HepG2 (cell line): Measurements from ENCODE around the gene CCNF. TPM values are rescaled to one million over a fixed set of nuclear protein-coding genes. Genes with fewer than 3 reads are reported as not detected.

Experiments used
- ATAC-seq: fragments of 200-7000 bp; cut with Tn5 transposase; 3 replicates; pipeline ENCODE4 v1.9.1; 2020; ENCODE audit warnings: mild to moderate bottlenecking, moderate library complexity
- BruUV-seq: library from RNA; stranded (reverse); fragments of 400-500 nt; replicated peaks from 2 replicates; lab custom pipeline; 2021; lab: Mats Ljungman, UMichigan
- CTCF ChIA-PET: fragments of 300-600 bp; formaldehyde crosslinking; extraction: SDS; loops from one replicate; lab custom pipeline; 2021; ENCODE audit warnings: low total read pairs, inconsistent platforms, low intra/inter-chr PET ratio; lab: Yijun Ruan, JAX
- POLR2A ChIA-PET: fragments of 350-600 bp; sonication (Branson Sonifier 250); formaldehyde crosslinking; loops from one replicate; lab custom pipeline; 2020; ENCODE audit warnings: antibody characterized with exemption, inconsistent platforms; lab: Yijun Ruan, JAX
- DNase-seq: peaks from one replicate; pipeline ENCODE4 v3.0.0-alpha.2; 2015; ENCODE audit warnings: low spot score
- FAIRE-seq: peaks from 3 replicates; lab custom pipeline; 2011; peaks lifted over from hg19 to GRCh38; lab: Jason Lieb, UNC
- H2AFZ ChIP-seq: one replicate; pipeline ENCODE4 v1.6.1; 2011; ENCODE audit warnings: low read length, inconsistent platforms
- H3K27ac ChIP-seq: fragments of 300-600 bp; 3 replicates; pipeline ENCODE4 v1.8.0; 2011; ENCODE audit warnings: mixed run types, mild to moderate bottlenecking, mixed read lengths, low read length, inconsistent platforms; ENCODE audit not compliant: insufficient read depth; ENCODE audit errors: extremely low read length
- H3K27me3 ChIP-seq, 2 experiments: fragments of 200-600 bp in 1 of 2; 2 replicates in 1 of 2; 3 replicates in 1 of 2; pipeline versions ENCODE4 v1.6.0 to v1.8.0; 2011; ENCODE audit warnings: low read length in 2 of 2, mild to moderate bottlenecking in 2 of 2, moderate library complexity in 2 of 2, inconsistent platforms in 1 of 2; ENCODE audit not compliant: insufficient read depth in 2 of 2, control insufficient read depth in 1 of 2
- H3K36me3 ChIP-seq, 2 experiments: fragments of 200-600 bp in 1 of 2; replicated peaks in 1 of 2; 2 replicates in 1 of 2; 3 replicates in 1 of 2; pipeline versions ENCODE4 v1.5.1 to v1.8.0; 2011; ENCODE audit warnings: low read length in 2 of 2, inconsistent platforms in 1 of 2; ENCODE audit not compliant: insufficient read depth in 2 of 2, control insufficient read depth in 1 of 2
- H3K4me1 ChIP-seq: 2 replicates; pipeline ENCODE4 v1.5.1; 2012; ENCODE audit warnings: low read length, inconsistent platforms; ENCODE audit not compliant: insufficient read depth
- H3K4me2 ChIP-seq: 2 replicates; pipeline ENCODE4 v1.6.0; 2011; ENCODE audit warnings: low read depth, low read length, inconsistent platforms
- H3K4me3 ChIP-seq, 3 experiments: fragments of 200-600 bp in 1 of 3; sonication (generic), shearing (Covaris generic) in 1 of 3; replicated peaks in 1 of 3; 2 replicates each; pipeline ENCODE4 v1.5.1; 2011 to 2016; ENCODE audit warnings: low read length in 3 of 3, inconsistent platforms in 2 of 3, low read depth in 2 of 3, mild to moderate bottlenecking in 2 of 3, control low read depth in 1 of 3, mixed read lengths in 1 of 3; ENCODE audit not compliant: insufficient read depth in 1 of 3
- H3K79me2 ChIP-seq: one replicate; pipeline ENCODE4 v1.6.1; 2011; ENCODE audit warnings: low read length, inconsistent platforms; ENCODE audit not compliant: insufficient read depth
- H3K9ac ChIP-seq: 2 replicates; pipeline ENCODE4 v1.6.0; 2011; ENCODE audit warnings: mild to moderate bottlenecking, low read depth, low read length, inconsistent platforms; ENCODE audit not compliant: insufficient read depth
- H3K9me3 ChIP-seq: 2 replicates; pipeline ENCODE4 v1.5.1; 2012; ENCODE audit warnings: mild to moderate bottlenecking, low read length
- H4K20me1 ChIP-seq: 2 replicates; pipeline ENCODE4 v1.6.0; 2011; ENCODE audit warnings: inconsistent platforms, mild to moderate bottlenecking, low read length, moderate library complexity; ENCODE audit not compliant: insufficient read depth
- ATF3 ChIP-seq: sonication (generic); formaldehyde crosslinking; IDR thresholded peaks from 2 replicates; pipeline ENCODE4 v1.4.0; 2020; ENCODE audit warnings: missing genetic modification reagents
- ATM ChIP-seq: fragments of 450-650 bp; IDR thresholded peaks from 2 replicates; pipeline ENCODE4 v1.7.1; 2017; ENCODE audit warnings: mild to moderate bottlenecking, borderline replicate concordance
- IRF9 ChIP-seq: sonication (generic); formaldehyde crosslinking; IDR thresholded peaks from 2 replicates; pipeline ENCODE4 v1.8.0; 2022; ENCODE audit warnings: missing genetic modification reagents, mild to moderate bottlenecking, borderline replicate concordance
- PAF1 ChIP-seq: IDR thresholded peaks from 2 replicates; pipeline ENCODE4 v1.6.1; 2016; ENCODE audit warnings: missing genetic modification reagents, missing compliant biosample characterization
- RBAK ChIP-seq: sonication (generic); formaldehyde crosslinking; IDR thresholded peaks from 2 replicates; pipeline ENCODE4 v1.5.1; 2020; ENCODE audit warnings: mild to moderate bottlenecking, missing genetic modification reagents
- SATB2 ChIP-seq: sonication (generic); formaldehyde crosslinking; IDR thresholded peaks from 2 replicates; pipeline ENCODE4 v1.5.0; 2020; ENCODE audit warnings: missing genetic modification reagents
- TFDP2 ChIP-seq: sonication (generic); formaldehyde crosslinking; IDR thresholded peaks from 2 replicates; pipeline ENCODE4 v1.4.0; 2020; ENCODE audit warnings: missing genetic modification reagents
- ZNF18 ChIP-seq: sonication (generic); formaldehyde crosslinking; IDR thresholded peaks from 2 replicates; pipeline ENCODE4 v1.8.0; 2022; ENCODE audit warnings: mild to moderate bottlenecking, missing genetic modification reagents; ENCODE audit not compliant: insufficient replicate concordance
- WGBS: methylation state at CpG from one replicate; pipeline ENCODE4 v1.1.6; 2017; ENCODE audit warnings: low lambda C conversion rate; 5-methylcytosine and 5-hydroxymethylcytosine counted together
- in situ Hi-C: cut with HindIII; loops from 2 replicates; pipeline ENCODE4 v1.10.0; 2017; ENCODE audit warnings: low pct_unique_long_range_greater_than_20kb; ENCODE audit not compliant: extremely low pct_ligation_motif_present
- intact Hi-C: fragments of 100-400 bp; cut with micrococcal nuclease; formaldehyde crosslinking; loops from one replicate; pipeline ENCODE4 v1.10.0; 2022; ENCODE audit not compliant: unreplicated experiment
- polyA plus RNA-seq, 8 experiments: library from polyadenylated mRNA; depleted of rRNA in 3 of 8; stranded (reverse) in 7 of 8; unstranded in 1 of 8; fragments of >200 nt; fragmentation: Illumina TruSeq in 4 of 8; extraction: Trizol in 4 of 8; gene quantifications; 2 replicates each; pipeline versions ENCODE4 v1.2.1 to v1.2.3, GENCODE V29; 2011 to 2016; ENCODE audit warnings: low read depth in 4 of 8, missing spikeins in 1 of 8, mixed read lengths in 1 of 8; ENCODE audit not compliant: insufficient read depth in 1 of 8
- total RNA-seq, 5 experiments: library from RNA; depleted of rRNA; stranded (reverse); fragments of >200 nt; fragmentation: Illumina TruSeq; extraction: Trizol; gene quantifications; 2 replicates each; pipeline ENCODE4 v1.2.3, GENCODE V29; 2016; ENCODE audit warnings: low read depth in 1 of 5
- TF ChIP-seq, protein P1 (sequence below): sonication (generic); formaldehyde crosslinking; IDR thresholded peaks from 2 replicates; pipeline ENCODE4 v1.5.1; 2020; ENCODE audit warnings: mild to moderate bottlenecking, missing genetic modification reagents, borderline replicate concordance
- TF ChIP-seq, protein P2 (sequence below): IDR thresholded peaks from 2 replicates; pipeline ENCODE4 v1.6.1; 2012; ENCODE audit warnings: low read length, improper control_type of control experiment

The CCNF gene
- total and polyA plus RNA-seq, 2 of the 13 experiments (the other 11 are each of a cell fraction or from before 2014, with no cell fraction given): 6.4 to 22.8 TPM

- DNase-seq (no peak), ATAC-seq (no peak), FAIRE-seq (no peak)
- POLR2A ChIA-PET: no interaction called here
- peaks cover 50% of the 10 kb centered on the region for H3K79me2 ChIP-seq
- H3K27me3 ChIP-seq: no peaks in the 10 kb centered on the region
- no peak for TF ChIP-seq TFDP2 (CRISPR knock-in tag)
- TF ChIP-seq, protein P1, sequence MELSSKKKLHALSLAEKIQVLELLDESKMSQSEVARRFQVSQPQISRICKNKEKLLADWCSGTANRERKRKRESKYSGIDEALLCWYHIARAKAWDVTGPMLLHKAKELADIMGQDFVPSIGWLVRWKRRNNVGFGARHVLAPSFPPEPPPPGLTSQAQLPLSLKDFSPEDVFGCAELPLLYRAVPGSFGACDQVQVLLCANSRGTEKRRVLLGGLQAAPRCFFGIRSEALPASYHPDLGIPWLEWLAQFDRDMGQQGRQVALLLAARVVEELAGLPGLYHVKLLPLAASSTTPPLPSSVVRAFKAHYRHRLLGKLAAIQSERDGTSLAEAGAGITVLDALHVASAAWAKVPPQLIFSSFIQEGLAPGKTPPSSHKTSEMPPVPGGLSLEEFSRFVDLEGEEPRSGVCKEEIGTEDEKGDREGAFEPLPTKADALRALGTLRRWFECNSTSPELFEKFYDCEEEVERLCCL (CRISPR knock-in tag): no peak
- no peak for TF ChIP-seq SATB2
- no peak for TF ChIP-seq ATM
- no peak for TF ChIP-seq PAF1
- no peak for TF ChIP-seq ATF3
- no peak for TF ChIP-seq ZNF18 (CRISPR knock-in tag)
- no peak for TF ChIP-seq IRF9
- TF ChIP-seq, protein P2, sequence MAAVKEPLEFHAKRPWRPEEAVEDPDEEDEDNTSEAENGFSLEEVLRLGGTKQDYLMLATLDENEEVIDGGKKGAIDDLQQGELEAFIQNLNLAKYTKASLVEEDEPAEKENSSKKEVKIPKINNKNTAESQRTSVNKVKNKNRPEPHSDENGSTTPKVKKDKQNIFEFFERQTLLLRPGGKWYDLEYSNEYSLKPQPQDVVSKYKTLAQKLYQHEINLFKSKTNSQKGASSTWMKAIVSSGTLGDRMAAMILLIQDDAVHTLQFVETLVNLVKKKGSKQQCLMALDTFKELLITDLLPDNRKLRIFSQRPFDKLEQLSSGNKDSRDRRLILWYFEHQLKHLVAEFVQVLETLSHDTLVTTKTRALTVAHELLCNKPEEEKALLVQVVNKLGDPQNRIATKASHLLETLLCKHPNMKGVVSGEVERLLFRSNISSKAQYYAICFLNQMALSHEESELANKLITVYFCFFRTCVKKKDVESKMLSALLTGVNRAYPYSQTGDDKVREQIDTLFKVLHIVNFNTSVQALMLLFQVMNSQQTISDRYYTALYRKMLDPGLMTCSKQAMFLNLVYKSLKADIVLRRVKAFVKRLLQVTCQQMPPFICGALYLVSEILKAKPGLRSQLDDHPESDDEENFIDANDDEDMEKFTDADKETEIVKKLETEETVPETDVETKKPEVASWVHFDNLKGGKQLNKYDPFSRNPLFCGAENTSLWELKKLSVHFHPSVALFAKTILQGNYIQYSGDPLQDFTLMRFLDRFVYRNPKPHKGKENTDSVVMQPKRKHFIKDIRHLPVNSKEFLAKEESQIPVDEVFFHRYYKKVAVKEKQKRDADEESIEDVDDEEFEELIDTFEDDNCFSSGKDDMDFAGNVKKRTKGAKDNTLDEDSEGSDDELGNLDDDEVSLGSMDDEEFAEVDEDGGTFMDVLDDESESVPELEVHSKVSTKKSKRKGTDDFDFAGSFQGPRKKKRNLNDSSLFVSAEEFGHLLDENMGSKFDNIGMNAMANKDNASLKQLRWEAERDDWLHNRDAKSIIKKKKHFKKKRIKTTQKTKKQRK: no peak
- TF ChIP-seq RBAK (CRISPR knock-in tag): no peak
- 90% methylated on average over 11 of the region's 12 CpGs for WGBS
- H3K4me1 ChIP-seq: peaks cover 82% of the 10 kb centered on the region
- H4K20me1 ChIP-seq: peaks cover 33% of the 10 kb centered on the region
- H3K27ac ChIP-seq: no peak overlapping the region
- CTCF ChIA-PET: no interaction called here
- no peak overlapping the region for H3K4me2 ChIP-seq
- intact Hi-C loops (no loop called here), in situ Hi-C loops (no loop called here)
- H3K9me3 ChIP-seq: no peaks in the 10 kb centered on the region
- no peak overlapping the region for H3K9ac ChIP-seq
- no peak overlapping the region for H2AFZ ChIP-seq
- peaks cover 2 to 5% of the 10 kb centered on the region in 2 experiments; a peak in 2 of 5 replicates for H3K36me3 ChIP-seq
- H3K4me3 ChIP-seq: no peak overlapping the region
- no TSS peak for BruUV-seq
Observed at GRCh38 chr16:2480948-2481347, 51.7 kb downstream of the CCNF start.
